HepG2 (cell line): ENCODE measurements around the gene TEDC1. TPM values are rescaled to one million over a fixed set of nuclear protein-coding genes. Genes with fewer than 3 reads are reported as not detected.

Experiments used
- ARHGAP35 ChIP-seq: sonication (generic); formaldehyde crosslinking; IDR thresholded peaks from 2 replicates; pipeline ENCODE4 v1.9.0; 2022; ENCODE audit warnings: mild to moderate bottlenecking, inconsistent platforms, moderate library complexity, missing genetic modification reagents, borderline replicate concordance
- BCL3 ChIP-seq: sonication (generic); formaldehyde crosslinking; IDR thresholded peaks from 2 replicates; pipeline ENCODE4 v1.5.1; 2020; ENCODE audit warnings: mild to moderate bottlenecking, missing genetic modification reagents, moderate library complexity
- FOXP4 ChIP-seq: sonication (generic); formaldehyde crosslinking; IDR thresholded peaks from 2 replicates; pipeline ENCODE4 v1.4.0; 2020; ENCODE audit warnings: missing genetic modification reagents
- GATAD2A ChIP-seq: IDR thresholded peaks from 2 replicates; pipeline ENCODE4 v1.6.1; 2016
- KLF11 ChIP-seq: IDR thresholded peaks from 2 replicates; pipeline ENCODE4 v1.6.1; 2016; ENCODE audit warnings: missing compliant biosample characterization
- NCOA5 ChIP-seq: sonication (generic); formaldehyde crosslinking; IDR thresholded peaks from 2 replicates; pipeline ENCODE4 v1.4.0; 2020; ENCODE audit warnings: missing genetic modification reagents
- NFYB ChIP-seq: sonication (generic); formaldehyde crosslinking; IDR thresholded peaks from 2 replicates; pipeline ENCODE4 v1.4.0; 2020; ENCODE audit warnings: missing genetic modification reagents
- NKX3-1 ChIP-seq: sonication (generic); formaldehyde crosslinking; IDR thresholded peaks from 2 replicates; pipeline ENCODE4 v1.5.0; 2020; ENCODE audit warnings: missing genetic modification reagents
- NR2F2 ChIP-seq: IDR thresholded peaks from 2 replicates; pipeline ENCODE4 v1.6.1; 2012; ENCODE audit warnings: low read depth, inconsistent platforms, borderline replicate concordance
- PBX2 ChIP-seq: IDR thresholded peaks from 2 replicates; pipeline ENCODE4 v1.6.1; 2016; ENCODE audit warnings: control low read depth
- RAD21 ChIP-seq: fragments of 450-650 bp; formaldehyde crosslinking; IDR thresholded peaks from 2 replicates; pipeline ENCODE4 v1.5.0; 2020; ENCODE audit warnings: mild to moderate bottlenecking
- RBM22 ChIP-seq: fragments of 200-400 bp; formaldehyde crosslinking; optimal IDR thresholded peaks from 2 replicates; pipeline ENCODE3; 2017; ENCODE audit warnings: mild to moderate bottlenecking, low read length, moderate library complexity
- SMARCC2 ChIP-seq: fragments of 450-650 bp; IDR thresholded peaks from 2 replicates; pipeline ENCODE4 v1.6.1; 2017; ENCODE audit warnings: antibody characterized with exemption, mild to moderate bottlenecking
- SMYD3 ChIP-seq: sonication (generic); formaldehyde crosslinking; IDR thresholded peaks from 2 replicates; pipeline ENCODE4 v1.8.1; 2023; ENCODE audit warnings: mild to moderate bottlenecking, missing genetic modification reagents
- SOX13 ChIP-seq, 3 experiments: fragments of 450-650 bp in 1 of 3; sonication (generic) in 1 of 3; formaldehyde crosslinking in 1 of 3; IDR thresholded peaks in 2 of 3; conservative IDR thresholded peaks in 1 of 3; 2 replicates each; pipeline versions ENCODE4 v1.5.0 to v1.6.1; 2016 to 2020; ENCODE audit warnings: antibody characterized with exemption in 1 of 3, mild to moderate bottlenecking in 1 of 3, missing compliant biosample characterization in 1 of 3, missing genetic modification reagents in 1 of 3, moderate library complexity in 1 of 3
- ZBTB2 ChIP-seq: sonication (generic); formaldehyde crosslinking; IDR thresholded peaks from 2 replicates; pipeline ENCODE4 v1.8.0; 2022; ENCODE audit warnings: low read depth, missing genetic modification reagents
- ZBTB8A ChIP-seq: sonication (generic); formaldehyde crosslinking; IDR thresholded peaks from 2 replicates; pipeline ENCODE4 v1.4.0; 2020; ENCODE audit warnings: mild to moderate bottlenecking, low read depth, missing genetic modification reagents, borderline replicate concordance
- ZFY ChIP-seq: sonication (generic); formaldehyde crosslinking; IDR thresholded peaks from 2 replicates; pipeline ENCODE4 v1.4.0; 2020; ENCODE audit warnings: missing genetic modification reagents
- ZNF10 ChIP-seq: sonication (generic); formaldehyde crosslinking; IDR thresholded peaks from 2 replicates; pipeline ENCODE4 v1.4.0; 2020; ENCODE audit warnings: mild to moderate bottlenecking, low read depth, missing genetic modification reagents, borderline replicate concordance
- ZNF335 ChIP-seq: sonication (generic); formaldehyde crosslinking; IDR thresholded peaks from 2 replicates; pipeline ENCODE4 v1.4.0; 2020; ENCODE audit warnings: missing genetic modification reagents
- ZNF563 ChIP-seq: sonication (generic); formaldehyde crosslinking; IDR thresholded peaks from 2 replicates; pipeline ENCODE4 v1.8.0; 2022; ENCODE audit warnings: mild to moderate bottlenecking, moderate library complexity, missing genetic modification reagents
- ZNF747 ChIP-seq: sonication (generic); formaldehyde crosslinking; IDR thresholded peaks from 2 replicates; pipeline ENCODE4 v1.8.1; 2023; ENCODE audit warnings: missing genetic modification reagents, mild to moderate bottlenecking, borderline replicate concordance
- ZNF772 ChIP-seq: sonication (generic); formaldehyde crosslinking; IDR thresholded peaks from 2 replicates; pipeline ENCODE4 v1.5.0; 2020; ENCODE audit warnings: mild to moderate bottlenecking, missing genetic modification reagents
- ZNF879 ChIP-seq: sonication (generic); formaldehyde crosslinking; IDR thresholded peaks from 2 replicates; pipeline ENCODE4 v1.8.1; 2023; ENCODE audit warnings: missing genetic modification reagents
- ZNF883 ChIP-seq: sonication (generic); formaldehyde crosslinking; IDR thresholded peaks from 2 replicates; pipeline ENCODE4 v1.5.1; 2020; ENCODE audit warnings: mild to moderate bottlenecking, missing genetic modification reagents; ENCODE audit errors: not compliant biosample characterization
- polyA plus RNA-seq, 8 experiments: library from polyadenylated mRNA; depleted of rRNA in 3 of 8; stranded (reverse) in 7 of 8; unstranded in 1 of 8; fragments of >200 nt; fragmentation: Illumina TruSeq in 4 of 8; extraction: Trizol in 4 of 8; gene quantifications; 2 replicates each; pipeline versions ENCODE4 v1.2.1 to v1.2.3, GENCODE V29; 2011 to 2016; ENCODE audit warnings: low read depth in 4 of 8, missing spikeins in 1 of 8, mixed read lengths in 1 of 8; ENCODE audit not compliant: insufficient read depth in 1 of 8
- total RNA-seq, 5 experiments: library from RNA; depleted of rRNA; stranded (reverse); fragments of >200 nt; fragmentation: Illumina TruSeq; extraction: Trizol; gene quantifications; 2 replicates each; pipeline ENCODE4 v1.2.3, GENCODE V29; 2016; ENCODE audit warnings: low read depth in 1 of 5

Gene TEDC1
- total and polyA plus RNA-seq, 2 of the 13 experiments (the other 11 are each of a cell fraction or from before 2014, with no cell fraction given) = 5.7 to 27.4 TPM

GRCh38 chr14:105499256-105500035 lies 8.4 kb downstream of the TEDC1 start (continued):
- TF ChIP-seq BCL3 (CRISPR knock-in tag) (no peak), SMARCC2 (no peak), ZBTB2 (CRISPR knock-in tag) (peak; percentile 70; the same call in 1 of the 2 replicates), RBM22 (peak; percentile 67), FOXP4 (CRISPR knock-in tag) (peak; percentile 83), NCOA5 (CRISPR knock-in tag) (no peak), ZNF335 (no peak), ZBTB8A (no peak), ZNF879 (CRISPR knock-in tag) (no peak), ARHGAP35 (CRISPR knock-in tag) (0 out of 2 replicates have a peak, but pooled peaks have one; percentile 28), NR2F2 (peak; percentile 29; the same call in 1 of the 2 replicates), PBX2 (CRISPR knock-in tag) (peak; percentile 62; the same call in 1 of the 2 replicates), NFYB (CRISPR knock-in tag) (no peak; the same call in 1 of the 2 replicates), SOX13 (IDR thresholded peaks at IDR 0.05) (peak; percentile 57; the same call in 1 of the 2 replicates), SOX13 (CRISPR knock-in tag; conservative IDR thresholded peaks at IDR 0.05 in 1 of 2, IDR thresholded peaks at IDR 0.05 in 1 of 2) (peak in 1 of 2 experiments; percentile 67; a peak in 2 of 4 replicates), SMYD3 (CRISPR knock-in tag) (no peak), ZNF883 (CRISPR knock-in tag) (no peak), ZNF772 (peak; percentile 61; the same call in 1 of the 2 replicates), ZFY (peak; percentile 77), ZNF10 (CRISPR knock-in tag) (no peak), ZNF563 (CRISPR knock-in tag) (peak; percentile 90), KLF11 (CRISPR knock-in tag) (no peak), NKX3-1 (no peak), GATAD2A (CRISPR knock-in tag) (peak; percentile 80), ZNF747 (CRISPR knock-in tag) (peak; percentile 78), RAD21 (CRISPR knock-in tag) (no peak; the same call in 1 of the 2 replicates)
